ENCODE measurements around the gene TCFL5. TPM values are rescaled to one million over a fixed set of nuclear protein-coding genes. Genes with fewer than 3 reads are reported as not detected.
"Not testable (repeated sequence)": the region's sequence is repeated elsewhere in the genome, so short reads cannot be mapped to it uniquely, and the experiment has no call there.

The TCFL5 gene
- total RNA-seq, 4 donors from 2014 or later = 12.0 to 28.9 (median 13.8) TPM

GRCh38 chr20:62875419-62876361 is 14.1 kb upstream of the TCFL5 start:
- Histone ChIP-seq H3K27ac (peak overlapping the region; percentile 30 to 78 (median 76)), H3K4me1 (peaks cover 0 to 32% (median 16%) of the 10 kb centered on the region in 3 donors), H3K27me3 (no peaks in the 10 kb centered on the region), H3K4me3 (peak overlapping the region in 1 of 2 donors; percentile 12), H3K36me3 (peaks cover 0 to 21% of the 10 kb centered on the region in 2 donors), H3K9me3 (no peaks in the 10 kb centered on the region)
- TF ChIP-seq POLR2AphosphoS5 (IDR thresholded peaks at IDR 0.05) (peak; percentile 42), EP300 (IDR thresholded peaks at IDR 0.05) (no peak), CTCF (IDR thresholded peaks at IDR 0.05) (peak in 3 of 4 experiments; percentile 52 to 65 (median 60)), POLR2A (IDR thresholded peaks at IDR 0.05) (no peak)
- peak; percentile 92 for ATAC-seq
- WGBS, 2 donors (ENCODE audit: low coverage in 1 of 2) = 0 to 53% methylated on average over 3 to 4 of the region's 34 CpGs

GRCh38 chr20:62874964-62875344 is 13.3 kb upstream of the TCFL5 start:
- H3K27me3 ChIP-seq = no peaks in the 10 kb centered on the region
- no peak for TF ChIP-seq POLR2AphosphoS5 (IDR thresholded peaks at IDR 0.05)
- no peak for TF ChIP-seq EP300 (IDR thresholded peaks at IDR 0.05)
- TF ChIP-seq POLR2A (IDR thresholded peaks at IDR 0.05) = no peak
- no peak for TF ChIP-seq CTCF (IDR thresholded peaks at IDR 0.05)
- H3K4me3 ChIP-seq = no peak overlapping the region
- peak overlapping the region in 3 of 4 donors; percentile 58 to 74 (median 63) for H3K27ac ChIP-seq
- peaks cover 0 to 32% (median 16%) of the 10 kb centered on the region in 3 donors for H3K4me1 ChIP-seq
- 93% methylated on average over 2 of the region's 14 CpGs; no CpG with 5 or more reads in 1 of the 2 donors for WGBS, 2 donors (ENCODE audit: low coverage in 1 of 2)
- no peak for ATAC-seq
- H3K36me3 ChIP-seq = peaks cover 0 to 14% of the 10 kb centered on the region in 2 donors
- no peaks in the 10 kb centered on the region for H3K9me3 ChIP-seq

- not testable (repeated sequence) for H3K36me3 ChIP-seq, H3K4me3 ChIP-seq, H3K9me3 ChIP-seq, H3K27me3 ChIP-seq, ATAC-seq
- peak overlapping the region in 2 of 4 donors; percentile 58 to 63 for H3K27ac ChIP-seq
- peaks cover 0 to 32% (median 16%) of the 10 kb centered on the region in 3 donors for H3K4me1 ChIP-seq
- TF ChIP-seq CTCF (IDR thresholded peaks at IDR 0.05) = peak in 3 of 4 experiments; percentile 59 to 74 (median 68)
- 0% methylated on average over 4 to 7 of the region's 15 CpGs for WGBS, 2 donors (ENCODE audit: low coverage in 1 of 2)
Measured at GRCh38 chr20:62873681-62874031, 12.0 kb upstream of the TCFL5 start.

GRCh38 chr20:62873280-62873679 is 11.7 kb upstream of the TCFL5 start:
- Histone ChIP-seq H3K27ac (peak overlapping the region in 1 of 4 donors; percentile 58), H3K27me3 (no peaks in the 10 kb centered on the region), H3K4me3 (no peak overlapping the region), H3K9me3 (no peaks in the 10 kb centered on the region), H3K4me1 (peaks cover 0 to 32% (median 16%) of the 10 kb centered on the region in 3 donors), H3K36me3 (no peaks in the 10 kb centered on the region)
- ATAC-seq = no peak
- 55 to 77% methylated on average over 3 to 7 of the region's 7 CpGs for WGBS, 2 donors (ENCODE audit: low coverage in 1 of 2)
- TF ChIP-seq CTCF (IDR thresholded peaks at IDR 0.05) (no peak), POLR2AphosphoS5 (IDR thresholded peaks at IDR 0.05) (no peak), EP300 (IDR thresholded peaks at IDR 0.05) (no peak), POLR2A (IDR thresholded peaks at IDR 0.05) (no peak)
